Stimulated activated CD8-positive, alpha-beta memory T cell treated with anti-CD3 and anti-CD28 coated beads, Interleukin-4, amount 100 ng/mL, for 24 hours (primary cell): ENCODE results near the gene TMTC2.
A peak's percentile ranks its signal among the peaks of the same experiment; 100 is the strongest.

Experiments used
- DNase-seq: peaks from one replicate; pipeline ENCODE4 v3.0.0-alpha.2; 2020; ENCODE audit warnings: low read depth

The TMTC2 gene

GRCh38 chr12:82682851-82683261 is 3.9 kb upstream of the TMTC2 start:
- no peak for DNase-seq

- peak; percentile 86 for DNase-seq
These were observed 927 bp upstream of the TMTC2 start for GRCh38 chr12:82685790-82686167.

- peak; percentile 29 for DNase-seq
These were observed 610 bp downstream of the TMTC2 start for GRCh38 chr12:82687021-82688011.

GRCh38 chr12:82688035-82688501 is 1.4 kb downstream of the TMTC2 start:
- no peak for DNase-seq

GRCh38 chr12:82688596-82688995 is 1.9 kb downstream of the TMTC2 start:
- DNase-seq: no peak

- no peak for DNase-seq
These were observed 3.3 kb downstream of the TMTC2 start for GRCh38 chr12:82690006-82690405.

- DNase-seq: no peak
These were observed 4.8 kb downstream of the TMTC2 start for GRCh38 chr12:82691513-82691912.

- no peak for DNase-seq
These were observed 7.6 kb downstream of the TMTC2 start for GRCh38 chr12:82694276-82694675.

GRCh38 chr12:82694970-82695369 is 8.3 kb downstream of the TMTC2 start:
- DNase-seq: no peak

- no peak for DNase-seq
These were observed 8.8 kb downstream of the TMTC2 start for GRCh38 chr12:82695531-82695930.

- no peak for DNase-seq
These were observed 9.8 kb downstream of the TMTC2 start for GRCh38 chr12:82696543-82696942.

- no peak for DNase-seq
These were observed 12.2 kb downstream of the TMTC2 start for GRCh38 chr12:82698708-82699564.

- DNase-seq: no peak
These were observed 19.1 kb downstream of the TMTC2 start for GRCh38 chr12:82705774-82706173.

- DNase-seq: no peak
These were observed 21.6 kb downstream of the TMTC2 start for GRCh38 chr12:82708061-82708879.

- no peak for DNase-seq
These were observed 23.2 kb downstream of the TMTC2 start for GRCh38 chr12:82709794-82710355.

GRCh38 chr12:82710741-82711140 is 24.0 kb downstream of the TMTC2 start:
- no peak for DNase-seq

- DNase-seq: no peak
These were observed 27.7 kb downstream of the TMTC2 start for GRCh38 chr12:82714427-82714826.

GRCh38 chr12:82721726-82722125 is 35.0 kb downstream of the TMTC2 start:
- no peak for DNase-seq

GRCh38 chr12:82723093-82723492 is 36.4 kb downstream of the TMTC2 start:
- DNase-seq: no peak

GRCh38 chr12:82723891-82724290 is 37.2 kb downstream of the TMTC2 start:
- DNase-seq: no peak

- DNase-seq: no peak
These were observed 39.0 kb downstream of the TMTC2 start for GRCh38 chr12:82725741-82726140.

- DNase-seq: no peak
These were observed 41.2 kb downstream of the TMTC2 start for GRCh38 chr12:82727886-82728285.
